Measurements from ENCODE around the gene SCARB2.

Gene SCARB2

GRCh38 chr4:76233529-76233928, 19.9 kb upstream of the SCARB2 start:
- in situ Hi-C loops (cut with HindIII; ENCODE audit: low pct_ligation_motif_present, low pct_unique_long_range_greater_than_20kb, low sequenced_read_pairs) = no loop called here
- DNase-seq = no peak

GRCh38 chr4:76233083-76233482, 19.5 kb upstream of the SCARB2 start:
- no peak for DNase-seq
- in situ Hi-C loops (cut with HindIII; ENCODE audit: low pct_ligation_motif_present, low pct_unique_long_range_greater_than_20kb, low sequenced_read_pairs) = no loop called here

GRCh38 chr4:76232681-76233080, 19.1 kb upstream of the SCARB2 start:
- in situ Hi-C loops (cut with HindIII; ENCODE audit: low pct_ligation_motif_present, low pct_unique_long_range_greater_than_20kb, low sequenced_read_pairs) = no loop called here

DNA sequence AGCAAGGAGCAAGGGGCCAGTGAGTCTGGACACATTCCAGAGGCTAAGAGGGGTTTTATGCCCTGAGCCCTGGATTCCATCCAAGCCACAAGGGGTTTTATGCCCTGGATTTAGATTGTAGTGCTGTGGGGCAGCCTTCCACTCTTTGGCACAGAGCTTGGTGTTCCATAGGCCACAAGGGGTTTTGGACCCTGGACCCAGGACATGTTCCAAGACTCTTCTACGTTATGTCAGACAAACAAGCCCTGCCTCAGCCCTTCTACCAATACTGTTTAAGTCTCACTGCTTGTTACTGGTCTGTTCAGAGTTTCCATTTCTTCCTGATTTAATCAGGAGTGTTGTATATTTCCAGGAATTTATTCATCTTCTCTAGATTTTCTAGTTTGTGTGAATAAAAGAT, 12.8 kb upstream of the SCARB2 start:
- in situ Hi-C loops (cut with HindIII; ENCODE audit: low pct_ligation_motif_present, low pct_unique_long_range_greater_than_20kb, low sequenced_read_pairs) = no loop called here
- DNase-seq = no peak

More at GRCh38 chr4:76232681-76233080, 19.1 kb upstream of the SCARB2 start:
- no peak for DNase-seq

- in situ Hi-C loops (cut with HindIII; ENCODE audit: low pct_ligation_motif_present, low pct_unique_long_range_greater_than_20kb, low sequenced_read_pairs) = no loop called here
- DNase-seq = no peak
Observed at GRCh38 chr4:76224171-76224570, 10.5 kb upstream of the SCARB2 start.

GRCh38 chr4:76219299-76220055, 5.9 kb upstream of the SCARB2 start:
- in situ Hi-C loops (cut with HindIII; ENCODE audit: low pct_ligation_motif_present, low pct_unique_long_range_greater_than_20kb, low sequenced_read_pairs) = no loop called here

GRCh38 chr4:76216975-76217814, 3.6 kb upstream of the SCARB2 start:
- in situ Hi-C loops (cut with HindIII; ENCODE audit: low pct_ligation_motif_present, low pct_unique_long_range_greater_than_20kb, low sequenced_read_pairs) = no loop called here
- DNase-seq = no peak

More at GRCh38 chr4:76219299-76220055, 5.9 kb upstream of the SCARB2 start:
- DNase-seq = no peak

DNA sequence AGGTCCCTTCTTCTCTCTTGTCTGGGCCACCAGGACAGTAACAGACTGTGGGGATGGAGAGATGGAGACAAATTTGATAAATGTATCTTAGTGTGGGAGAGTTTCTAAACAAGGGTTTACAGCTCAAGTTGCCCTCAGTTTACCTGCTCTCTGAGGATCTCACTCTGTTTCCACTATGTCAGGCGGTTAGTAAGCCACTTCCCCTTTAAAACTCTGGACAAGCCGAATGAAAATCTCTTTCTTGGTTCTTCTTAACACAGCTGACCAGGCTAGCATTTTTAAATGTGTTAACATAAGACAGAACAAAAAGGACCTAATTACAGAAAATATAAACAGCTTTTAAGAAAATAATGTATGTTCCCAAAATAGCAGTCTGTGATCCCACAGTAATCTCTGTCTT, 2.9 kb upstream of the SCARB2 start:
- in situ Hi-C loops (cut with HindIII; ENCODE audit: low pct_ligation_motif_present, low pct_unique_long_range_greater_than_20kb, low sequenced_read_pairs) = no loop called here
- no peak for DNase-seq

- in situ Hi-C loops (cut with HindIII; ENCODE audit: low pct_ligation_motif_present, low pct_unique_long_range_greater_than_20kb, low sequenced_read_pairs) = no loop called here
- DNase-seq = no peak
Observed at GRCh38 chr4:76215077-76215476, 1.5 kb upstream of the SCARB2 start.

- in situ Hi-C loops (cut with HindIII; ENCODE audit: low pct_ligation_motif_present, low pct_unique_long_range_greater_than_20kb, low sequenced_read_pairs) = no loop called here
- peak; percentile 1 for DNase-seq
Observed at GRCh38 chr4:76214177-76214675, 602 bp upstream of the SCARB2 start.

GRCh38 chr4:76212851-76213414, 691 bp downstream of the SCARB2 start:
- in situ Hi-C loops (cut with HindIII; ENCODE audit: low pct_ligation_motif_present, low pct_unique_long_range_greater_than_20kb, low sequenced_read_pairs) = no loop called here
- DNase-seq = peak; percentile 2

- in situ Hi-C loops (cut with HindIII; ENCODE audit: low pct_ligation_motif_present, low pct_unique_long_range_greater_than_20kb, low sequenced_read_pairs) = no loop called here
- no peak for DNase-seq
Observed at GRCh38 chr4:76211769-76212708, 1.6 kb downstream of the SCARB2 start.

DNA sequence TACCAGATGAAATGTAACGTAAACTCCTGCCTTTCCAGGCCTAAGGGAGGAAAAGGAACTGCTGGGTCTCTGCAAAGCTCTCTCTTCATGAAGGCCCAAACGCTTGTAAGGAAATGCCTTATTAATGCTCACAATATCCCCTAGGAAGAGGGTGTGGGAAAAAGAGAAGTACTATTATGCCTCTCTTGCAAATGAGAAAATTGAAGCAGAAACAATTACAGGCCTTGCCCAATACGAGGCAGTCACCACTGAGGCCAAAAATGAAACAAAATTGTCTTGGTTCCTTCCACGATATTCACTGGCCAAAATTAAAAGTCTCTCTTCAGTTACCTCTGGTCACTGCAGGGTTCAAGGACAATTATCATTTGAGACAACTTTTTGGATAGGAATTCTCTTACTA, 3.2 kb downstream of the SCARB2 start:
- in situ Hi-C loops (cut with HindIII; ENCODE audit: low pct_ligation_motif_present, low pct_unique_long_range_greater_than_20kb, low sequenced_read_pairs) = no loop called here
- no peak for DNase-seq

DNA sequence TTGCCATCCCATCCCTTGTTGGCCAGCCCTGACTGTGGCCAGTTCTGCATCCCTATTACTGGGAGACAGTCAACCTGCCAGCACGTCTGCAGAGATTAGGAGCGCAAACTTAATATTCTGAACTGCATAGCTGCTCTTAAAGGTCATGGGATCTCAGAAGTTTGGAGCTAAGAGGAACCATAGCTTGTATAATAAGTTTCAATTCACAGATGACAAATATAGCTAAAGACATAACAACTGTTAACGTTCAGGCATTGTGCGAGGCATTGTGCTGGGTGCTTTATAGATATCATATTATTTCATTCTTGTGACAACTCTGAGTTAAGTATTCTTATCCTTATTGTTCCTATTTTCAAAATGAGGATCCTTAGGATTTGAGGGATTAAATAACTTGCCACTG, 3.7 kb downstream of the SCARB2 start:
- DNase-seq = no peak
- in situ Hi-C loops (cut with HindIII; ENCODE audit: low pct_ligation_motif_present, low pct_unique_long_range_greater_than_20kb, low sequenced_read_pairs) = no loop called here

GRCh38 chr4:76208005-76208765, 5.4 kb downstream of the SCARB2 start:
- no peak for DNase-seq
- in situ Hi-C loops (cut with HindIII; ENCODE audit: low pct_ligation_motif_present, low pct_unique_long_range_greater_than_20kb, low sequenced_read_pairs) = no loop called here

DNA sequence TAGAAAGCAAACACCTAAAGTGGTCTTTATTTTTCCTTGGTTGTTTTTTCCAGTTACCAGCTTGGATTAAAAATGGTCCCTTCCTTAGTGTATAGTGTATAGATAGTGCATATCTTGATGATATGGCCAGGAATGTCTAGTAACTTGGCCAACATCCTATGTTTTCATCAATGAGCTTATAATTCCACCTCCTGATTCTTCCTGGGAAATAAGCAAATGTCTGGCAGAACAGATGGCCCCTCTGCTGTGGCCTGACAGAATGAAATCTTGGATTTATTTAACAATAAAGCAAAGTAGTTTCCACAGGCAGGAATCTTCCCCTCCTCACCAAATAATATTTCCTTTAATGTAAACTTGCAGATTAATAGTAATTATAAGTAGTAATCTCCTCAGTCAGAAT, 6.1 kb downstream of the SCARB2 start:
- DNase-seq = no peak
- in situ Hi-C loops (cut with HindIII; ENCODE audit: low pct_ligation_motif_present, low pct_unique_long_range_greater_than_20kb, low sequenced_read_pairs) = no loop called here

GRCh38 chr4:76206222-76206942, 7.2 kb downstream of the SCARB2 start:
- DNase-seq = no peak
- in situ Hi-C loops (cut with HindIII; ENCODE audit: low pct_ligation_motif_present, low pct_unique_long_range_greater_than_20kb, low sequenced_read_pairs) = no loop called here
